ENCODE data around the gene HCFC1R1.
"Not testable (repeated sequence)": the region's sequence is repeated elsewhere in the genome, so short reads cannot be mapped to it uniquely, and the experiment has no call there.

GRCh38 chr16:3069146-3069545, 45.4 kb upstream of the HCFC1R1 start:
- TF ChIP-seq CTCF, POLR2A (IDR thresholded peaks at IDR 0.05): not testable (repeated sequence)
